ENCODE data around the gene ZNF408.

GRCh38 chr11:46684367-46684766 lies 16.5 kb upstream of the ZNF408 start:
- no peak for TF ChIP-seq CTCF (IDR thresholded peaks at IDR 0.05)
- no peak for TF ChIP-seq POLR2A (IDR thresholded peaks at IDR 0.05)
